ENCODE results near the gene PRSS33.

Gene PRSS33, protein sequence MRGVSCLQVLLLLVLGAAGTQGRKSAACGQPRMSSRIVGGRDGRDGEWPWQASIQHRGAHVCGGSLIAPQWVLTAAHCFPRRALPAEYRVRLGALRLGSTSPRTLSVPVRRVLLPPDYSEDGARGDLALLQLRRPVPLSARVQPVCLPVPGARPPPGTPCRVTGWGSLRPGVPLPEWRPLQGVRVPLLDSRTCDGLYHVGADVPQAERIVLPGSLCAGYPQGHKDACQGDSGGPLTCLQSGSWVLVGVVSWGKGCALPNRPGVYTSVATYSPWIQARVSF

DNA sequence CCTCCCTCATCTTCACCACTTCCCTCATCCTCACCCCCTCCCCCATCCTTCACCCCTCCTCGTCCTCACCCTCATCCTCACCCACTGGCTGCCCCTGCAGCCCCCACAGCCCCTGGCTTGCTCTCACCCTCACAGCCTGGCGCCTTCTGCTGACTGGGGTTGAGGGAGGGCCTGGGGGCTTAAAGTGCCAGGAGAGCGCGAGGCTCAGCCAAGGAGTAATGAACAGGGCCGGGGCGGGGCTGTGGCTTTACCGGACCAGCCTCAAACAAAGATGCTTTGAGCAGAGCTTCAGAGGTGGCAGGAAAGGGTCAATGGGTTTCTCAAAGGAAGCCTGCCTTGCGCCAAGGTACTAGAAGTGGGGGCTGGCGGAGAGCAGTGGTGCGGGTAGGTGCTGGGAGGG is at the start of gene PRSS33:
TSS of gene PRSS33 (minus strand) at position 155 of the 400 bp plus-strand sequence. CDS start 1,013 bp downstream, outside the sequence.
- DNase-seq (ENCODE audit: low spot score): no peak

DNA sequence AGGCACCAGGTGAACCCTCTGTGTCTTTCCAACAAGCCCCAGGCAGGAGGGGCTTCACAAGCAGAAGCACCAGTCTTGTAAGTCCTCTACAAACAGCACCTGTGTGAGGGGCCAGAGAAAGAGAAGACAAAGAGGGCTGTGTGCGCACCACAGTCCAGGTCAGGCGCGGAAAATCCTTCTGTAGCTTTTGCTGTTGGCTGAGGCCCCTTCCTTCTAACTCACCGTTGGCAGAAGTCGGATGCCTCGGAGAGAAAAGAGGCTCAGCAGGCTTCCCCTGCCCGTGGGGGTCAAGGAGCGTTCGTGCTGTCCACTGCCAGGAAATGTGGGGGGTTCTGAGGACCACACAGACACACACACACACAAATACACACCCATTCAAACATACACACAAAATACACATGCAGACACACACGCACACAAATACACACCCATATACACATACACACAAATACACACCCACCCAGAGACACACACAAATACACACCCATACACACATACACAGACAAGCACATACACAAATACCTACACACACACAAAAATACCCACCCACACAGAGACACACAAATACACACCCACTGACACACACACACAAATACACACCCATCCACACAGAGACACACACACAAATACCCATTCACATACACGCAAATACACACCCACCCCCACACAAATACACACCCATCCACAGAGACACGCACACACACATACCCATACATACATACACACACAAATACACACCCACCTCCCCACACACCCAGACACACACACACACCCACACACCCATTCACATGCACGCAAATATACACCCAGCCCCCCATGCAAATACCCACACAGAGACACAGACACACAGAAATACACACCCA is 49.5 kb upstream of the PRSS33 start:
- peak; percentile 29 for DNase-seq (ENCODE audit: low spot score)

DNA sequence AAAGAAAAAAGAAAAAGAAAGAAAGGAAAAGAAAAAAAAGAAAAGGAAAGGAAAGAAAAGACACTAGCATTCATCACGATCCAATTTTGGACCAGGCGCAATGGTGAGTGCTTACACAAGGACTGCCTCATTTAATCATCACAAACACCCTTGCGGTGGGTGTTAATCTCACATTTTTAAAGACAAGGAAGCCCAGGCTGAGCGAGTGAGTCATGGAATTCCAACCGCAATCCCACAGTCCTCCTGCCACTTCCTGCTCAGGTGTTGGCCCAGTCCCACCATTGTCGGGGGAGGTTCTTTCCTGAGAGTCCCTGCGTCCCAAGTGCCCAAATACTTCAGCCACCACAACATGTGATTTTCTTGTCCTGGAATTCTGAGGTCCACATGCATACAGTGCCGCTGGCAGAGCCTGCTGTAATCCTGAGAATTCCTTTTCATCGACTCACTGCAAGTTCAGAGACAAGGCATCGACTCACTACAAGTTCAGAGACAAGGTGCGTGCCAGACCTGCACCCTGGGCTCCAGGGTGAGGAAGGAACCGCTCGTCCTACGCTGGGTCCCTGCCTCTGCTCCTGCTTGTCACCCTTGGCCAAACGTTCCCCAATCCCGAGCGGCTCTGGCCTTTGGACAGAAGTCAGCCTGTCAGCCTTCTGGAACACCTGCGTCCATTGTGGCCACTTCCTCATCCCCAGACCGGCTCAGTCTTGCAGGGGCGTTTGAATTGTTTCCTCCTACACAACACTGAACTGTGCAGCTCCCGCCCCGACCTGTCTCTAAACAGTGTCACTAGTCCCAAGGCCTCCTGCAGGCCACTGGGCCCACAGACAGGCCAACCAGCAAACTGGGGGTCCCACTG is 48.5 kb upstream of the PRSS33 start:
- peak; percentile 99 for DNase-seq (ENCODE audit: low spot score)

DNA sequence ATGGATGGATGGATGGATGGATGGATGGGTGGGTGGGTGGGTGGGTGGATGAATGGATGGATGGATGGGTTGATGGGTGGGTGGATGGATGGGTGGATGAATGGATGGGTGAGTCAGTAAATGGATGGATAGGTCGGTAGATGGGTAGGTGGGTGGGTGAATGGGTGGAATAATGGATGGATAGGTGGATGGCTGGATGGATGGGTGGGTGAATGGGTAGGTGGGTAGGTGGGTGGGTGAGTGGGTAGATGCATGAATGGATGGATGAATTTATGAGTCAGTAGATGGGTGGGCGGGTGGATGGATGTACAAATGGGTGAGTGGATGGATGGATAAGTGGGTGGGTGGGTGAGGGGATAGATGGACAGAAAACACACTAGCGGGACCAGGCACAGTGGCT is 47.6 kb upstream of the PRSS33 start:
- no peak for DNase-seq (ENCODE audit: low spot score)

DNA sequence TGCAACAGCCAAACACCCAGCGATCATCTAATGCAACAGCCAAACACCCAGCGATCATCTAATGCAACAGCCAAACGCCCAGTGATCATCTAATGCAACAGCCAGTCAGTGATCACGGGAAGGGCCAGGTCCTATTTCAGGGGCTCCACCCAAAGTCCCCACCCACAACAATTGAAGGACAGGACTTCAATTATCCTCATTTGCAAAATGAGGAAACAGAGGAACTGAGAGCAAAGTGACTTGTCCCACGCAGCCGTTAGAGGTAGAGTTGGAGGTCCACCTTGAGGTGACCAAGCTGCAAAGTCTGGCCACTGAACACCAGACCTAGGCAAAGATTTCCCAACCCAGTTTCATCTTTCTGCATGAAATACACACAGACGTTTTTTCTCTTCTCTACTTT is 46.4 kb upstream of the PRSS33 start:
- no peak for DNase-seq (ENCODE audit: low spot score)

DNA sequence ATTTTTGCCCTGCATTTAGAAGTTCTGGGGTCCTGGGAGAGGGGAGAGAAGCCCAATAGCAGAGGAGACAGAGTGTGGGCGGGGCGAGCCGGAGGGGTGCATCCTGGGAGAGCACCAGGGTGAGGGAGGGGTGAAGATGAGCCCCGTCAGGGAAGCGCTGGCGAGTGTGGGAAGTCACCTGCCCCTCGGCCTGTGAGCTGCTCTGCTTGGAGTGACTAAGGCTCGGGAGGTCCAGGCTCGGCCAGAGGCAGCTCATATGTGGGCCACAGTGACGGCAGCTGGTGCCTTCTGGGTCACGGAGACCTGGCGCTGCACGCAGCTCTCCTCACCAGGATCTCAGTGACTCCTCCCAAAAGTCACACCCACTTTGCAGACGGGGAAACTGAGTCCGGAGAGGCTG is 43.8 kb upstream of the PRSS33 start:
- DNase-seq (ENCODE audit: low spot score): no peak

DNA sequence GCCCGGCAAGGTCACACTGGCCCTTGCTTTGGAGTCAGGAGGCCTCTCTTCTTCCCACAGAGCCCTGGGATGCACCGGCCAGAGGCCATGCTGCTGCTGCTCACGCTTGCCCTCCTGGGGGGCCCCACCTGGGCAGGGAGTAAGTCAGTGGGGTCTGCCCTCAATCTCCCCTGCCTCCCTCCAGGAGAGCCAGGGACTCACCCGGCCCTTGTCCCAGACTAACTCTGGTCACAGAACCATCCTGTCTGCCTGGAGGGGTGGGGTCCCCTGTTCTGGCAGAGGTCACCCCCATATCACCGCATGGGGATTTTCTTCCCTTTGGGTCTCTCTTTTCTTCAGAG is 43.0 kb upstream of the PRSS33 start:
- DNase-seq (ENCODE audit: low spot score): no peak

DNA sequence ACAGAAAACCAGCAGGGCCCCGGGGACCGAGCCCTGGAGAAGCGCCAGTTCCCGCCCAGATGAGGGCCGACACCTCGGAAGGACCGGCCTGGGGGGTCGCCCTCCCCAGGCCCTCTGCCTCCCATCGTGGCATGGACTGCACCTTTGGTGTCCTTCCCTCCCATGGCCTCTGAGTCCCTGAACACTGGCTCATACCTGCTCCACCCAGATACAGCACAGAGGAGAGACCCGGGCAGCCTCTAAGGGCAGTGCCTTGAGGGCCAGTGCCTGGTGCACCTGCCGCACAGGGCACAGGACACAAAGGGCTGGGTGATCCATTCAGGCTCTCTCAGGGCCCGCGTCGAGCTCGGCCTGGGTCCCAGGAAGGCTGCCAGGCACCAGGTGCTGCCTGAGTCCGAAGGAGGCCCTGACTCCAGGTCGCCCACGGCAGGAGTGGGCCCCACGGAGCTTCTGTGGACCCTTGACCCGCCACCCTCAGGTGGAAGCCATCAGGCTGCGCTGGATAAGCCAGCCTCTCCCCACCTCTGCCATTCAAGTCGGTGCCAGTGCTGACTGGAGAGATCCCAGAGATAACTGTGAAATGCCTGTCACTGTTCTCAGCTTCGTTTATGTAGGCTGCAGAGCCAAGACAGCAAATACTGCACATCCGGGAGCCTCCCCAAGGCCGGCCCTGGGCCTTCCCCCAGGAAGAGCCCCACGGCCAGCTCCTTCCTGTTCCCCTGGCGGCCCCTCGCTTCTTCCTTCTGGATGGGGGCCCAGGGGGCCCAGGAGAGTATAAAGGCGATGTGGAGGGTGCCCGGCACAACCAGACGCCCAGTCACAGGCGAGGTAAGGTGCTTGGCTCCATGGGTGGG is 42.4 kb upstream of the PRSS33 start, which contains the start of gene ZG16B:
TSS of gene ZG16B (plus strand) at position 803 of the 854 bp plus-strand sequence. CDS start 139 bp downstream, outside the sequence.
- DNase-seq (ENCODE audit: low spot score): no peak

DNA sequence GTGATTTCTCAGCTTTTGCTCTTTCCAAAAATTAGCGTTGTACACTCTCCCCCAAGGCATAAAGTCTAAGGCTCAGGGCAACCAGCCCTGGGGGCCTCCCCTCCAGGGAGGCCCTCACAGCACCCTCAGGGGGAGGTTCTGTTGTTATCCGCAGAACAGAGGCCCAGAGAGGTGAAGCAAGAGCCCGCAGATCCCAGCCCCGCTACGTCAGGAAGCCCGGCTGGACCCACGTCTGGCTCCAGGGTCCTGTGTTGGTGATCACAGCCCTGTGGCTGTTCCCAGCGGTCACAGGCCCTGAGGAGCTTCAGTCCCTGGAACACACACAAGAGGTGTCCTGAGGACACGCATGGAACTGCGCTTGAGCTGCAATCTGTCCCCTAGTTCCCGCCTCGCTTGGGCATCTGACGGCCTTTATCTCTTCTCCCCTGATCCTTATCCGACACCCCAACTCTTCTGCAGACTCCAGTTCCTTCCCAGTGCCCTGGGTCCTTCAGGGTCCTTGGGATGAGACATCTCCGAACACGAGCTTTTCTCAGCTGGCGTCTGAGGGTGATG is 41.6 kb upstream of the PRSS33 start:
- DNase-seq (ENCODE audit: low spot score): no peak

DNA sequence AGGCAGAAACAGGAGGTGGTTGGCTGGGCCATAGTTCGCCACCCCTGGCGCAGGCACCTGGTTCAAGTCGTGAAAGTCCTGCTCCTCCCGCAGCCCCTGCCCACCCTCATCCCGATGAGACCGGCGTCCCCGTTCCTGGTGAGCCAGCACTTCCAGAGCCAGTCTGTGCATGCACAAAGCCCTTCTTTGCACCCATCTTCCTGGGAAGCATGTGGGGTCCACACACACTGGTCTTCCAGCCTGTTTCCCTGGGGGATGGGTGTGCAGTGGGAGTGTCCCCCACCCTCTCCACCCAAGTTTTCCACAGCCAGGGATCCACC is 41.1 kb upstream of the PRSS33 start:
- no peak for DNase-seq (ENCODE audit: low spot score)

DNA sequence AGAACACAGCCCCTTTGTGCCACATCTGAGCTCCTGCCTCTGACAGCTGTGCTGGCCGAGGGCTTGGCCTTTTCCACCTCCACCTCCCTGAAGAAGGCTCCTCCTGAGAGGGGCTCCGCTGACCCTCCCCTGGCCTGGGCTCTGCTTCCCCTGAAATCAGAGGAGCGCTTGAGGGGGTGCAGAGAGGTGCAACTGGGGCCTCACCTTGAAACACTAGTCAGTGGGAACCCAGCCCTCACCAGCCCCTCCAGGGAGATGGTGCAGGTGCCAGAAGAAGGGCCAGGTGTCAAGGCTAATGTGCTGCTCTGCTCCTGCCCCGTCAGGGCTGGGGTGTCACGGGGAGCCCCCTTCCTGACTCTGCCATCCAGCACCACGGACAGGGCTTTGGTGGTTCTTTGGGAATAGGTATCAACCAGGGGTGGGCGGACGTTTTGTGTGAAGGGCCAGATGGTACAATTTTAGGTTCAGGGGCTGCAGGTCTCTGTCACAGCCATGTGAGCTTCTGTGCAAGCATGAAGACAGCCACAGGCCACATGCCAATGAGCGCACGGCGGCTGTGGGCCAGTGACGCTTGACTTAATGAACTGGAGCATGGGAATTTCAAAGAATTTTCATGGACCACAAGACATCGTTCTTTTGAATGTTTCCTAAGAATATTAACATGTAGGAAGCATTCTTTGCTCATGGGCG is 40.6 kb upstream of the PRSS33 start:
- DNase-seq (ENCODE audit: low spot score): no peak

DNA sequence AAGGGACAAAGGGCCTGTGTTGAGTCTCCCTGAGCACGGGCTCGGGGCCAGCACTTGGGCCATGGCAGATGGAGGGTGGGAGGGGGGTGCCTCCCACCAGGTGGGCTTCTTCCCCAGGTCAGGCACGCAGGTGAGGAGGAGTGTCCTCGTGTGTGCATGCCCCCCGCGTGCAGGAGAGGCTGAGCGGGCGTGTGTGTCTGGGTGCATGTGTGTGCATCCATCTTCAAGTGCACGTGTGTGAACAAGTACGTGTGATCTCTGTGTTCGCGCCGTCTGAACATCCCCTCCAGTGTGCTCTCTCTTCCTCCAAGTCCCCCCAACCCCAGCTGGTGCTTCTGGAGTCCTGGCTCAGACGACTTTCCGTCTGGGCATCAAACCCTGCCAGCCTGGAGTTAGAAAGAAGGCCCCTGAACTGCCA is 40.0 kb upstream of the PRSS33 start:
- DNase-seq (ENCODE audit: low spot score): no peak

DNA sequence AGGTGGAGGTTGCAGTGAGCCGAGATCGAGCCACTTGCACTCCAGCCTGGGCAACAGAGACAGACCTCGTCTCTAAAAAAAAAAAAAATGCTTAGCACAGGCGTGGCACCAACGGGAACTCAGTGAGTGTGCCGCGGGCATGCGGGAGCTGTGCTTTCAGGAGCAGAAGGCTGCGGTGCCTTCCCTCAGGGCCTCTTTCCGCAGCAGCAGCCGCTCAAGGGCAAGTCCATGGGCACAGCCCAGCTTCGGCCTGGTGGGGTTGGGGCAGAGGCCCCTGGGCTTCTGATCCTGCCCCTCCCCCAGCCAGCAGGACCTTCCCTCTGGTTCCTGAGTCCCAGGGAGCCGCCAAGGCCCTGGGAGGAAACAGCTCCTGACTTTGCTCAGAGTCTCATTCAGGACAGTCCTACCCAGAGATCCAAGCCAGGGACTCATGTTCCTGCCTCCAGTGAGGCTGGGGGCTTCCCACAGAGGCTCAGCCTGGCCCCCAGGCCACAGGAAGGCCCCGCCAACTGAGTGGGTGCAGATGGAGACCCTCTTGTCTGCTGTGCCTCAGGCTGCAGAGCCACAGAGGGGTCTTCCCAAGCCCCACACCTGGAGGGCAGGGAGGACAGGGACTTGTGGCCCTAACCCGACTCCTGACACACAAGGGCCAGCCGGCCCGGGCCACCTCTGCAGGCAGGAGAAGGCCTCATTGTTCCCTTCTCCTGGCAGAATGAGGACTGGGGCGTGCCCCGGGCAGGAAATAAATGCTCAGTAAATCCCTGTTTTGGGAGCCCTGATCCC is 39.4 kb upstream of the PRSS33 start:
- no peak for DNase-seq (ENCODE audit: low spot score)

DNA sequence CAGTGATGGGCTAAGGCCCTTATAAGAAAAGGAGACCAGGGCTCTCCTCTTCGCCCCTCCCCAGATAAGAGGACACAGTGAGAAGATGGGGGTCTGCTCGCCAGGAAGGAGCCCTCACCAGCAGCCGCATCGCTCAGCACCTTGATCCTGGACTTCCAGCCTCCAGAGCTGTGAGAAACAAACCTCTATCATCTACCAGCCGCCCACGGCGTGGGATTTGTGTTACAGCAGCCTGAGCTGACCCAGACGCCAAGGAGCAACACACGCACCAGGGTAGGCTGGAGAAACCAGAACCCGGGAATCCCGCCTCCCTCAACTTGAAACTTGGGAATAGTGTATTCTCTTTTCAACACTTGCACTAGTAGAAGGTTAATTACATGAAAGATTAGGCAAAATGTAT is 38.5 kb upstream of the PRSS33 start:
- no peak for DNase-seq (ENCODE audit: low spot score)

DNA sequence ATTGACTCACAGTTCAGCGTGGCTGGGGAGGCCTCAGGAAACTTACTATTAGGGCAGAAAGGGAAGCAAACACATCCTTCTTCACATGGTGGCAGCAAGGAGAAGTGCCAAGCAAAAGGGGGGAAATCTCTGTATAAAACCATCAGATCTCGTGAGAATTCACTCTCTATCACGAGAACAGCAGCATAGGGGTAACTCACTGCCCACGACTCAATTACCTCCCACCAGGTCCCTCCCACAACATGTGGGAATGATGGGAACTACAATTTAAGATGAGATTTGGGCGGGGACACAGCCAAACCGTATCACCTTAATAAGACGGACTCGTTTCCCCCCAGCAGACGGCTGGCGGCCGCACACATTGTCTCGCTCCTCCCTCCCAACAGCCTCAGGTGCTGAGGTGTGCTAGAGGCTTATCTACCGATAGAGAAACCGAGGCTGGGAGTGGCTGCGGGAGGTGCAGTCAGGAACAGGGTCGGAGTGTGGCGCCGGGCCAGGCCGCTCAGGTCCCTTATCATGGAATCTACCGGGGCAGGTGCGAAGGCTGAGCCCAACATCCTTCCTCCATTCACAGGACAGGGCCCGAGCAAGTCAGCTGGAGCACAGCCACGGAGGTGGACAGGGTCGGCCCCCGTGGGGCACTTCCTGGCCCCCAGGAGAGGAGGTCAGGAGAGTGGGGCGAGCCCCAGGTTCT is 37.8 kb upstream of the PRSS33 start:
- DNase-seq (ENCODE audit: low spot score): no peak

DNA sequence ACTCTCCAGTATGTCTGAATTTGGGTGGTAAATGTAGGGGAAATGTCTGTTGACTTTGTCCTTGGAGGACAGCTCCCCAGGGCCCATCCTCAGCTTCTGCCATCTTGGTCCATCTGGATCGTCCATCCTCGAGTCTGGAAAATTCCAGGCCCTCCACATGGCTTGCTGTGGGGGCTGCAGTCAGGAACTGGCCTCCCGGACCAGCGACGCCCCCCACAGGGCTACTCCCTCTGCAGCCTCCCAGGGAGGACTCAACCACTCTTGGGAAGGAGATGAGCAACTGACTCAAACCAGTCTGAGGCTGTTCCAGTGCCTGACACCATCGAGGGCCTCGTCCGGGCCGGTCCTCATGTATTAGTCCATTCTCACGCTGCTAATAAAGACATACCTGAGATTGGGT is 37.3 kb upstream of the PRSS33 start:
- DNase-seq (ENCODE audit: low spot score): no peak

DNA sequence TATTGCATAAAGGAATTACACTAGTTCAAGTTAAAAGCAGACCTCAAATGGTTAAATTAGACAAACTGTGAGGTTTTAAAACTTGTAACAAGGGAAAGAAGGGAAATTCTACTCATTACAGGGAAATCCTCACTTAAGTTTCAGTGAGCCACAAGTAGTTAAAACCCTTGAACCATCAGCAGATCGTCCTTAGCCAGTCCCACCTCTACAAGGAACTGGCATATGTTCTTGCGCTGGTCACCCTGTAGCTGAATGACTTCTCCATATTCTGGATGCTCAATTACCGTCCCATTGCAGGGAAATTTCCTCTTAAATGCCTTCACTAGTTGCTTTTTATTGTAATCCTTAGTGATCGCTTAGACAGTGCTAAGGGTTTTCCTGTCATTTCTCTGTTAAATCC is 35.1 kb upstream of the PRSS33 start:
- no peak for DNase-seq (ENCODE audit: low spot score)

DNA sequence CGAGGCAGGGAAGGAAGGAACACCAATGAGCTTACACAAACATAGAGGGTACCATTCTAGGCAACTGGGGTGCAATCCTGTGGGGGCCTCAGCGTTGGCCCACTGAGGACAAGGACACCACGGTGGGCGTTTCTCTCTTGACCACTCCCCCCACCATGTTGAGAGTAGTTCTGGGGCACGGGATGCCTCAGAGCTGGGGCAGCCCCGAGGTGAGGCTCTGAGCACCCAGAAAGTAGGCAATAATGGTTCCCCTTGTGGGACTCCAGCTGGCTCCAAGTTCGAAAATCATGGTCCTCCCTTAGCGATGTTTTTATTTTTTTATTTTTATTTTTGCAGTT is 34.8 kb upstream of the PRSS33 start:
- no peak for DNase-seq (ENCODE audit: low spot score)

DNA sequence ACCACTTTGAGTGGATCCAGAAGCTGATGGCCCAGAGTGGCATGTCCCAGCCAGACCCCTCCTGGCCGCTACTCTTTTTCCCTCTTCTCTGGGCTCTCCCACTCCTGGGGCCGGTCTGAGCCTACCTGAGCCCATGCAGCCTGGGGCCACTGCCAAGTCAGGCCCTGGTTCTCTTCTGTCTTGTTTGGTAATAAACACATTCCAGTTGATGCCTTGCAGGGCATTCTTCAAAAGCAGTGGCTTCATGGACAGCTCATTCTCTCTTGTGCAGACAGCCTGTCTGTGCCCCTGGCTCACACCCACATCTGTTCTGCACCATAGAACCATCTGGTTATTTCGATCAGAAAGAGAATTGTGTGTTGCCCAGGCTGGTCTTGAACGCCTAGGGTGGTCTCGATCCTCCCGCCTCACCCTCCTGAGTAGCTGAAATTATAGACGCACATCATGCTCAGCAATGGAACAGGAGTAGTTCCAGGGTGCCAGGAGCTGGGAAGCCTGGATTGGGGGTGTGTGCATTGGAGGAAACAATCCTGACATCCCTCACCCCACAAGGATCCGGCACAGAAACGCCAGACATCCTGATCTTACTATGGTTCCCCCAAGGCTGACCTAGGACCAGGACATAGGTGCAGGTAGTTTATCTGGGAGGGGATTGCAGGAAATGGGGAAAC is 34.3 kb upstream of the PRSS33 start:
- no peak for DNase-seq (ENCODE audit: low spot score)

Data from SW480 (cell line).